NCI-H1417 (cell line): Measurements from ENCODE around the gene CCDC92.
A peak's percentile ranks its signal among the peaks of the same experiment; 100 is the strongest.

Experiments
- DNase-seq, 3 experiments: peaks; one replicate each; lab custom pipeline; 2025; lab: John Stamatoyannopoulos, UW

The CCDC92 gene

GRCh38 chr12:123976227-123976826 lies 3.7 kb upstream of the CCDC92 start:
- DNase-seq, result no peak

GRCh38 chr12:123973552-123974341 lies 1.1 kb upstream of the CCDC92 start:
- DNase-seq, result peak; percentile 48 to 83 (median 81)

DNA sequence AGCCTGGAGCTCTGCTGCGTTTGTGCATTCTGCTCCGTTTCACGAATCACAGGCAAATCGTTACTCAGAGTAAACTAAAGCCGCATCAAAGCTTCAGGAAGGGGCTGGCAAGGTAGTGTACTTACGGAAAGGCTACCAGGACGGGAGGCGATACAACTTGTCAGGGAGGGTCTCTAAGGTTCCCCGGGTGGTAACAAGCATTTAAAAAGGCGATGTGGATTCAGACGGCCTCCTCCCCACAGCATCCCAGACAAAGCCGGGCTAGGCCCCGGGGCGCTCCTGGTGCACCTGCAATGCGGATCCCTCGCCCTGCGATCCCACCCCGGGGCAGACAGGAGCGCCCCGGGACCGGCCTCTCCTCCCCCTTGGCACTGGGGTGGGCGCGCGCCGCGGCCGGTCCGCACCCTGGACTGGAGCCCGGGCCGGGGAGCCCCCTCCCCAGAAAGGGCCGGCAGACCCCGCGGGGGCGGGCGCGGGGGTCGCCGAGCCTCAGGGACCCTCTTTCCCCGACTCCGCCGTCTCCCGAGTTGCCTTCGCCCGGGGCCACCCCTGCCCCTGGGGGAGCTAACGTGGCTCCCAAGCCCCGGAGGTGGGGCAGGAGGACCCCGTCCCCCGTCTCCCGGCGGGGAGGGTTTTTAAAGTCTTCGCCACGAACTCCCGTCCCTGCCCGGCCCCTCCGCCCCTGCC lies 718 bp downstream of the CCDC92 start:
- DNase-seq, result peak; percentile 48 to 80 (median 70)

DNA sequence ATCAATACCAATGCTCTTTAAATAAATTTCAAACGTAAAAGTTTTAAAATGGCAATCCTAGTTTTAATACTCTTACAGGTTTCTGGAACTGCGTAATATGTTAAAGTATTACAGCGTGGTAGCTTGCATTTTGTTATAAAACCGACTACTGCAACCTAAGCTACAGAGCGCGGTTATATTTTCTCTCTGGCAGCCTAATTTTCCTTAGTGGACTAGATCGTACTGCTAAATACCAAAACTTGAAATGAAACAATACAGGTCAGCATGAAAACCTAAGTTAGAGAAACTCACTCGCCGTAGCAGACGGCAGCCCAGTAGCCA lies 1.2 kb downstream of the CCDC92 start:
- DNase-seq, result no peak

DNA sequence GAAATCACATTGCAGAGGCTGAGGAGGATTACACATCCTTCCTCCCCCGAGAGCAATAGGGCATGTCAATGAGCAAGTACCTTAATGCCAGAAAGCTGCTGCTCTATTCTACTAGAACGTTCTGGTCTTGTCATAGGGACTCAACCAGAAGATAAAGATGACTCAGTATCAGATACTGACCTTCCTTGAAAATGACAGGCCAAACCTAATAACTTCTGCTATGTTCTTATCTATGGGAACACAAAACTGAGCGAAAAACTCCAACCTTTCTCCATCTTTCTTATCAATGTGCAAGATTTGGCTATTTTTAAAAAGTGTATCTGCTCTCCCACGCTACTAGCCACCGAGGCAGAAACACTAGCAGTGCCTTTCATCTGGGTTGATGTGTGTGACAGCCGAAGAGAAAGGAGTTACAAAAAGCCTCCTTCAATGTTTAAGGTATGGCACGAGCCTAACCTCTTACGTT lies 5.5 kb downstream of the CCDC92 start:
- no peak for DNase-seq

DNA sequence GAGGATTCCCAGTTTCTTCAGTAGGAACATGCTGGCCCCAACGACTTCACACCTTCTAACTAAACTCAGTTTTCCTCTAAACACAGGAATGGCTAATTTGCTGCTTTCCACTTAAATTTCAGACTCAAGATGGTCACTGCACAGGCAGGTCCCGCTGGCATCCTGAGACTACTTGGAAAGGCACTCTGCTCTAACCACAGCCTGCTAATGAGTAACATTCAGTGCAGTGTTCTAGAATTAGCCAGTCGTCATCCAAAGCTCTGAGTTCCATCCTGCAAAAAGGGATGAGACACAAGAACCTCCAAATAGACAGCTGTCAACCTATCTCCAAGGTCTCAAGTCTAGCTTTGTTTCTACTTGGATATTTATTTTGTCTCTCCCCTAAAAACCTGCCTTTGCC lies 6.0 kb downstream of the CCDC92 start:
- DNase-seq, result no peak

GRCh38 chr12:123965382-123965781 lies 7.2 kb downstream of the CCDC92 start:
- DNase-seq, result no peak

- DNase-seq, result no peak
Measured at GRCh38 chr12:123963821-123964220, 8.8 kb downstream of the CCDC92 start.

DNA sequence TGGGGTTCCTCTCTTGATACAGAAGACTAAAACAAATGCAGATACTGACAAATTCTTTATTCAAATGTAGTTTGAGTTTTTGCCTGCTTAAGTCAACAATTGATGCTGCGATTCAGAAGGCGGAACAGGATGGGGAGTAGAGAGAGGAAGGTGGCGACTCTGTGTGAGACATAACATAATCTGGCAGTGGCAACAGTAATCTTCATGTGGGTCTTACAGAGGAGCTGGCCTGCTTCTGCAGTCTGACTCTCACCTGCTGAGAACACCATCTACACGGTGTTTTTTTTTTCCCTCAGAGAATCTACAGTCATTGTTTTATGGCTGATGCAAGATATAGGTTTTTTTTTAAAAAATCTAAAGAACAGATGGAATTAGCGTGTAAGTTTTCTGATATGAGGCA lies 10.1 kb downstream of the CCDC92 start:
- DNase-seq, result no peak

DNA sequence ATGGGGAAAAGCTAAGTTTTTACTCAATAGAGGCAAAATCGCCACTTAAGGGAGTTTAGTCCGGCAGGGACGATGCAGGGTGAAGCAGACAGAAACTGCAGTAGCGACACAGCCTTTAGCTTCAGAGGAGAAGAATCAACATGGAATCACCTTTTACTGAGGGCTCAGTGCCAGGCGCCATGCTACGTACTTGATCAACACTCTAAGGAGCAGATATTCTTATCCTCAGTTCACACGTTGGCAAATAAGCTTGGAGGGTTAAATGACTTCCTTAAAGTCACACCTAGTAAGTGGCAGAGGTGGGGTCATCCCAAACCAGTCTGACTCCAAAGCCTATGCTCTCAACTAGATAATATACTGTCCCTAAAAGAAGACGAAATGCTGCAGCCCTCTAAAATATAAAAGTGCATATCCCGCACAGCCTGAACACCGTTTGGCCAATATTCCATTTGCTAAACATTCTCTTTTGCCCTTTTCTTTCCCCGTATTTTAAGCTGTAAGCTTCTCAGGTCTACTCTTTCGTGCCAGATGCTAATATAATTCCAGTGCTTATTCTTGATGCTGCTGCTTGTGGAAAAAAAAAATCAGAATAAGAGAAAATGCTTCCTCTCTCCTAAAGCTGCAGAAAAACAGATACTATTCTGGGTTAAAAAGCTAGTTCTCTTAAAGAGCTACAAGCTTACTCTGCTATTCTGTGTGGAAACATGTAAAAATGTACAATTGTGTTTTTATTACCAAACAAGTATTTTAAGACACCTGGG lies 10.9 kb downstream of the CCDC92 start:
- DNase-seq, result no peak

- no peak for DNase-seq
Measured at GRCh38 chr12:123960856-123961255, 11.8 kb downstream of the CCDC92 start.

DNA sequence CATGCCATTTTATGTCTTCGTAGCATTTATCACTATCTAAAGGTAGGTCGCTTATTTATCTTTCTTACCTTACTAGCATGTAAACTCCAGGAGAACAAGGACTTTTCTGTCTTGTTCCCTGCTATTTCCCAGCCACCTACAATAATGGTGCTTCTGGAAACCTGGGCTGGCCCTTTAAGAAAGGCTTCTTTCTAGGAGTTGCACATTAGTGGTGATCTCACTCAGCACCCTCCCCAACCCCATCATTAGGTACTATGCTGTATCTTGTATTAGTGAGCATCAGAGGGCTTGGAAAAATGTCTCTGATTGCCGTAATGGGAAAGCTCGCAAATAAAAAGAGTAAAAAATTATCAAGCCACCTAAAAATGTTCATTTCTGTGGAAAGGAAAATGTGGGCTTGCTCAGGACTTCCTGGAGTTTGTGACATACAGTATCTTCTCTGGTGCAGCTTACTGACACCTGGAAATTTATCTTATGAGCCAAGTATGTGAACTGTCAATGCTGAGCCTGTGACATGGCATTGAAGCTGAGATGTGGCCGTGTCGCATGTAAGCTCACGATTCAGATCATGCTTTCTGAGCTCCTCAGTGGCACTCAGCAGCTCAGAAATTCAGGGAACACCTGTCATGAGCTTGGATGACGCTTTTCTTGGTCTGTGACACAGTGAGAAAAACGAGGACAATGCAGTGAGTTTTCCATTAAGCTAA lies 12.4 kb downstream of the CCDC92 start:
- DNase-seq, result no peak

DNA sequence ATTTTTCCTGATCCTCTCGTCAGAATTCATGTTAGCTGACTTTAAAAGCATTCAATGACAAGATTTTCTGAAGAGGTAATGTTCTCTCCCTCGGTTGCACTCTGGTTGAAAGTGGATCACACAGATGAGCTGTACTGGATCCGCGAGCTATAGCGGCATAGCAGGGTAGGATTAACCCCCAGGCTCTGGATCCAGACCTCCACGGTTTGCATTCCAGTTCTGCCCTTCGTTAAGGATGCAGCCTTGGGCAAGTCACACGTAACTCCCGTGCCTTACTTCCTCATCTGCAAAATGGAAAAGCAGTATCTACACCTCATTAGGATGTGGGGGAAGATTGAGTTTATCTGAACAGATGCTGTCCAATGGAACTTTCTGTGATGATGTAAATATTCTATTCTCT lies 13.8 kb downstream of the CCDC92 start:
- DNase-seq, result no peak

DNA sequence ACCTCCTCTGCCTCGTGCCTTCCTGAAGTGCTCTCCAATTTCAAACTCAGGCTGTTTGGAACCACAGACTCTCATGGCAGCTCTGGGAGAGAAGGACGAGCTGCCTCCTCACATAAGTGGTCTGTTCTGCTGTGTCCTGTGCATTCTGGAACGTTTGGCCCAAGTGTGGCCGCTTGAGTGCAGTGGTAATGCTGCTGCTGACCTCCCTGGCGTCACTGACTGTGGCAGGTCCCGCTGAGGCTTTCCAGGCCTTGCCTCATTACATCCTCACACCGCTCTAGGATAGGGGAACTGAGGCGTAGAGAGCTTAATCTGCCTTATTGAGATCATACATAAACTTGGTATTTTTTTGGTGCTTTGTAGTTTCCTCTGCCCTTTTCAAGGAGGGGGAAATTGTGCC lies 14.2 kb downstream of the CCDC92 start:
- DNase-seq, result peak in 1 of 3 experiments; percentile 75

- no peak for DNase-seq
Measured at GRCh38 chr12:123957196-123957595, 15.4 kb downstream of the CCDC92 start.

GRCh38 chr12:123956249-123956648 lies 16.4 kb downstream of the CCDC92 start:
- no peak for DNase-seq

- no peak for DNase-seq
Measured at GRCh38 chr12:123954647-123955350, 17.8 kb downstream of the CCDC92 start.

DNA sequence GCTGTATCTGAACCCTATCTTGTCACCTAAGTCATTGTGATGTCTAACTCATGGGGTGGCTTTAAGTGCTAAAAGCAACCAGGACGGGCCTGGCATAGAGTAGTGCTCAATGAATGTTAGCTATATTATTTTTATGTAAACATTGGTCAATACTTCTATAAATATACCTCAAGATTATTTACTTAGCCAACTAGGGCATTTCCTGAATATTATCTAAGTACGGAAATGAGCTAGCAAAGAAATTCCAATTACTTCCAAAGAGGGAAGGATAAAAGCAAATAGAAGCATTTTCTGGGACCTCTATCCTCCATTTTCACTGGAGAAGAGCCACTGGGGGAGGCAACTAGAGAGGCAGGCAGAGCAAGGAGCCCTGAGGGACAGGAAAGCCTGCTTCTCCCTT lies 20.6 kb downstream of the CCDC92 start:
- peak in 2 of 3 experiments; percentile 10 to 36 for DNase-seq

DNA sequence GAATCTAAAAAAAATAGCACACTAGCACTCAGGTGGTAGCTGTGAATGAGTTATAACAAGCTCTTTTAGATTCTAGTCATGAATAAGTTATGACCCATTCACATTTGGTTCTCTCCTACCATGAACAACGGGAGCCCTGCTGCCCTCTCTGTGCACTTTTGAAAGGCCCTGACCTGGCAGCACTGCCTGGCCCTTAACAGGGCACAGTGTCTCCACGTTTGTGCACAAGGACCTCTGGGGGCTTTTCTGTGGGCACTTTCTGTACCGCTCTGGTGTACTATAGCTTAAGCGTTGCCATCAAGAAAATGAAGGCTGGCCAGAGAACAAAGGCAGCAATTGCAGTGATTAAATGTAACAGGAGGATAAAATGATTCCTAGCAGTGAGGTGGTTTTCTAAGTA lies 21.2 kb downstream of the CCDC92 start:
- no peak for DNase-seq

DNA sequence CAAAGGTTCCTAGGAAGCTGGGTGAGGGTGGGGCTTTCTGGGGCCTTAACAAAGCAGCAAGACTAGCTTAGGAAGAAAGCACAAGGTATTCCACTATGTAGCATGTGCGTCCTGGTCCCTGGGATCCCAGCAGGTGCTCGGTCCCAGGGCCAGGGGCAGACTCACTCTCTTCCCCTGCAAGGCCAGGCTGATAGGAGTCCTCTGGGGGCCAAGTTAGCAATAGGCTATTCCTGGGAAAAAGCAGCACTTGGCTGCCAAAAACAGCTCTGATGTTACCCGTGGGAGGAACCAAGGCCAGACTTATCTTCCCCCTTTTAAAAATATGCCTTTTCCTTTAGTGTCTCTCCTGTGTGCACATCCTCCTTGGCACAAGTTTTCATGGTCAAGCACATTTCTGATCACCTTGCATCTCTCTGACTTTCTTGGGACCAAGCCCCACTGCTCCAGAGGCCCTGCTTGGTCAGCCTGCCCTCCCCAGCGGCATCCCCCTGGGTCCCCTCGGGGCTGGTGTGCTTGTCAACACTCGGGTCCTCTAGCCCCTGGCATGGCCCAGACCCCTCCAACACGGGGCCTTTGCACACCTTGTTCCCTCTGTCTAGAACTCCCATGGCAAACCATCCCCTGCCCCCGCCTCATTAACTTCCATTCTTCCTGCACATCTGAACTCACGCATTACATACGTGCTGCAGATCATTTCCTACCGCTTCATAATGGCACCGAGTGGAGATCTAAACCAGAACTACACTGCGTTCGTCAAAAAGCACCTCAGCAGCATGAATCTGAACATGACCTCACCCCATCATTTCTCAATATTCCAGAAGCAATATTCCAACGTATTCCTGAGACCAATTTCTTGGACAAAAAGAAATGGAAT lies 21.9 kb downstream of the CCDC92 start:
- no peak for DNase-seq
